Measurements from ENCODE around the gene EBNA1BP2.

DNA sequence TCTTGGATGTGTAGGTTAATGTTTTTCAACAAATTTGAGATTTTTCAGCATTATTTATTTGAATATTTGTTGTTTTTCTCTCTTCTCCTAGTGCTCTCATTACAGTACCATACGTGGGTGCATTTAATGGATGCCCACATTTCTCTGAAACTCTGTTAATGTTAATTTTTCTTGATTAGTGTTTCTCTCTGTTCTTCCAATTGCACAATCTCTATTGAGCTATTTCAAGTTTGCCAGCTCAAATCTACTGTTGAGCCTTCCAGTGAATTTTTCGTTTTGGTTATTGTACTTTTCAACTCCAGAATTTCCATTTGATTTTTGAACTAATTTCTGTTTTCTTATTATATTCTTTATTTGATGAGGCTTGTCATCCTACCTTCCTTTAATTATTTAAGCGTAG, 31.8 kb upstream of the EBNA1BP2 start:
- TF ChIP-seq, protein P1, sequence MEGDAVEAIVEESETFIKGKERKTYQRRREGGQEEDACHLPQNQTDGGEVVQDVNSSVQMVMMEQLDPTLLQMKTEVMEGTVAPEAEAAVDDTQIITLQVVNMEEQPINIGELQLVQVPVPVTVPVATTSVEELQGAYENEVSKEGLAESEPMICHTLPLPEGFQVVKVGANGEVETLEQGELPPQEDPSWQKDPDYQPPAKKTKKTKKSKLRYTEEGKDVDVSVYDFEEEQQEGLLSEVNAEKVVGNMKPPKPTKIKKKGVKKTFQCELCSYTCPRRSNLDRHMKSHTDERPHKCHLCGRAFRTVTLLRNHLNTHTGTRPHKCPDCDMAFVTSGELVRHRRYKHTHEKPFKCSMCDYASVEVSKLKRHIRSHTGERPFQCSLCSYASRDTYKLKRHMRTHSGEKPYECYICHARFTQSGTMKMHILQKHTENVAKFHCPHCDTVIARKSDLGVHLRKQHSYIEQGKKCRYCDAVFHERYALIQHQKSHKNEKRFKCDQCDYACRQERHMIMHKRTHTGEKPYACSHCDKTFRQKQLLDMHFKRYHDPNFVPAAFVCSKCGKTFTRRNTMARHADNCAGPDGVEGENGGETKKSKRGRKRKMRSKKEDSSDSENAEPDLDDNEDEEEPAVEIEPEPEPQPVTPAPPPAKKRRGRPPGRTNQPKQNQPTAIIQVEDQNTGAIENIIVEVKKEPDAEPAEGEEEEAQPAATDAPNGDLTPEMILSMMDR (conservative IDR thresholded peaks at IDR 0.05; ENCODE audit: low read depth, low read length): no peak
- TF ChIP-seq, protein P2, sequence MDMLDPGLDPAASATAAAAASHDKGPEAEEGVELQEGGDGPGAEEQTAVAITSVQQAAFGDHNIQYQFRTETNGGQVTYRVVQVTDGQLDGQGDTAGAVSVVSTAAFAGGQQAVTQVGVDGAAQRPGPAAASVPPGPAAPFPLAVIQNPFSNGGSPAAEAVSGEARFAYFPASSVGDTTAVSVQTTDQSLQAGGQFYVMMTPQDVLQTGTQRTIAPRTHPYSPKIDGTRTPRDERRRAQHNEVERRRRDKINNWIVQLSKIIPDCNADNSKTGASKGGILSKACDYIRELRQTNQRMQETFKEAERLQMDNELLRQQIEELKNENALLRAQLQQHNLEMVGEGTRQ (IDR thresholded peaks at IDR 0.05; ENCODE audit: low read depth, low read length): no peak
- TF ChIP-seq POLR2A (IDR thresholded peaks at IDR 0.05; ENCODE audit: low read depth, low read length) (no peak), CEBPB (IDR thresholded peaks at IDR 0.05; ENCODE audit: low read depth, low read length) (0 out of 2 replicates have a peak, but pooled peaks have one; percentile 7), RAD21 (IDR thresholded peaks at IDR 0.05; ENCODE audit: low read length) (no peak), MXI1 (IDR thresholded peaks at IDR 0.05; ENCODE audit: borderline replicate concordance, low read depth, low read length) (no peak), BHLHE40 (IDR thresholded peaks at IDR 0.05; ENCODE audit: low read depth, low read length) (no peak)
- TF ChIP-seq, protein P3, sequence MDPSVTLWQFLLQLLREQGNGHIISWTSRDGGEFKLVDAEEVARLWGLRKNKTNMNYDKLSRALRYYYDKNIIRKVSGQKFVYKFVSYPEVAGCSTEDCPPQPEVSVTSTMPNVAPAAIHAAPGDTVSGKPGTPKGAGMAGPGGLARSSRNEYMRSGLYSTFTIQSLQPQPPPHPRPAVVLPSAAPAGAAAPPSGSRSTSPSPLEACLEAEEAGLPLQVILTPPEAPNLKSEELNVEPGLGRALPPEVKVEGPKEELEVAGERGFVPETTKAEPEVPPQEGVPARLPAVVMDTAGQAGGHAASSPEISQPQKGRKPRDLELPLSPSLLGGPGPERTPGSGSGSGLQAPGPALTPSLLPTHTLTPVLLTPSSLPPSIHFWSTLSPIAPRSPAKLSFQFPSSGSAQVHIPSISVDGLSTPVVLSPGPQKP (IDR thresholded peaks at IDR 0.05; ENCODE audit: borderline replicate concordance, low read depth, low read length): no peak

All from IMR-90 (cell line).